UCSD-AML1 (cell line): ENCODE results near the gene HES5.

Experiments used
- DNase-seq: peaks from one replicate; lab custom pipeline; 2025; ENCODE audit not compliant: unreplicated experiment; lab: John Stamatoyannopoulos, UW

Gene HES5

DNA sequence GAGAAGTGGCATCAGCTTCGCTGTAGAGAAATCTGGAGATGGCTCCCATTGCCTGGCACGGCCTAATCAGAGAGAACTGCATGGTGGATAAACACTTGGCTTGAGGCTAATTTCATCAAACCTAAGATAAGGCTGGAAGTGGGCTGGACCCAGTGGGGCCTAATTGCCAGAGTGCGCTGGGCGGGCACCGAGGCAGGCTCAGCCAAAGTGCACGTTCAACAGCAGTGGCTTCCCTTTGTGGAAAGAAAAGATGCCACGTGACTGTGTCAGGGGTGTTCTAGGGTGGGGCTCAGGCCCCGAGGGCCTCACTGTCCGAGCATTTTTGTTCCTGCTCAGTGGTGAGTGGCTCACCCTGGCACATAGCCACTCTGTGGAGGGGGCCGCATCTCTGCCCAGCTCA, 48.2 kb downstream of the HES5 start:
- no peak for DNase-seq

DNA sequence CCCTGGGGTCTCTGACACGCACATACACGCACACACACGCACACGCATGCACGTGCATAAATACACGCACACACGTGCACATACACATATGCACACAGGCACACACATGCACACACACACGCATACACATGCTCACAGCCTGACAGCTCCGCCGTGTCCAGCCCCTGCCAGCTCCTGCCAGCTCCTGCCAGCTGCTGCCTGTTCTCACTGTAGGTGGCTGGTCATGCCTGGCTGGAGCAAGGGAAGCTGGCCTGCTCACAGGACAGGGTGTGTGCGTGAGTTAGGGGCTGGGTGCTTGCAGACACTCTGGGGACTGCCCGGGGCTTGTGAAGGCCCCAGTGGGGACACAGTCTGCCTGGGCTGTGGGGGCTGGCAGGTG, 49.1 kb downstream of the HES5 start:
- no peak for DNase-seq

DNA sequence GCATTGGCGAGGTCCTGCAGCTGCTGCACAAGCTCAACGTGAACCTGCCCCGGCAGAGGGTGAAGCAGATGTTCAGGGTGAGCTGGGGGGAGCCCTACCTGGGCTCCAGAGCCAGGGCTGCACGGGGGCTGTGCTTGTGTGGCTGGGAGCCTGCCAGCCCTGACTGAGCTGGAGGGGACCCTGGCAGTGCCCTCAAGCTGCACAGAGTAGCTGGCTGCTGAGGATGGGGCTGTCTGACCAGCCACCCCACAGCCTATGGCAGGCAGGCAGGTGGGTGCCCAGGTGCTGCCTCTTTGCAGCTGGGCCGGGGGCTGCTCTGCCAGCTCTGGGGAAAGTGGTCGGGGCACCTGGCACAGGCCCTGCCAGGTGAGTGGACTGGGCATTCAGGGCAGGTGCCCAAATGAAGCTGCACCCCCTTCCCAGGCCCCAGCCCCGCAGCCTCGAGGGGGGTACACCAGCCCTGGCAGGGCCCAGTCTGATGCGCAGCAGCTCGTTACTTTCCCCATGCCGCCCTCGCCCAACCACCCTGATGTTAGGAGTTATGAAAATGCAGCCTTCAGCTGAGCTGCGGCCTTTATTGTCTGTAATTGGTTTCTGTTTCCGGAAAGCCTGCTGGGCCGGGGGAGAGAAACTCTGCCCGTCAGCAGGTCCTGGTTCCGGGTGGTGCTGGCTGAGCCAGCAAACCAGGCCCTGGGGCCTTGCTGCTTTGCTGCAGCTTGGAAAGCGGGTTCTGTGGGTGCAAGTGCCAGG, 49.7 kb downstream of the HES5 start:
- no peak for DNase-seq

DNA sequence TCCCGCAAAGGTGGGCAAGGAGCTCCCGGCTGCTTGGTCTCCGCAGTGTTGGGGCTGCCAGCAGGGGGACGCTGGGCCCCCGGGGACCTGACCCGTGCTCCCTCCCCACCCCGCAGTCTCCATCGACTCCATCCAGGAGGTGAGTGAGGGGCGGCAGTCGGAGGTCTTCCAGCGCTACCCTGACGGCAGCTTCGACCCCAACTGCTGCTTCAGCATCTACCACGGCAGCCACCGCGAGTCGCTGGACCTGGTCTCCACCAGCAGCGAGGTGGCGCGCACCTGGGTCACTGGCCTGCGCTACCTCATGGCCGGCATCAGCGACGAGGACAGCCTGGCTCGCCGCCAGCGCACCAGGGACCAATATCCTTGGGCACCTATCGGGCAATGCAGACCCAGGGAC, 50.4 kb downstream of the HES5 start:
- no peak for DNase-seq

DNA sequence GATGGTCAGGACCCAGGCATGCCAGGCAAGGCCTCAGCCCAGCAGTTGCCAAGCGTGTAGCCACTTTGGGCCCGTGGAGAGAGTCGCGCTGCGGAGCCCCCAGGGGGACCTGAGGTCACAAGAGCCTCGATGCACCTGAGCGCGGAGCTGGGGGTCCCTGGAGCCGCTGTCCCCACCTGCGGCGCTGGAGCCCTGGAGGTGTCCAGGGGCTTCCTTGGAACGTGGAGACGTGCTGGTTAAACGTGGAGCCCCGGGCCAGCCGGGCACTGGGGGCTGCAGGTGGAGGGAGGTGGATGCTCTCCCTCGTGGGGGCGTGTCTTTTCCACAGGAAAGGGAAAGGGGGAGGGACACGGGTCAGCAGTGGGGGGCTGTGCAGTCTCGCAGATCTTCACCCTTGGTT, 50.9 kb downstream of the HES5 start:
- no peak for DNase-seq
